Gastrocnemius medialis (tissue), 4 donors: ENCODE results near the gene PSMD7. TPM values are rescaled to one million over a fixed set of nuclear protein-coding genes. Genes with fewer than 3 reads are reported as not detected.

Experiments used
- ATAC-seq, 2 donors: fragments of 150-250 bp; one replicate each; pipeline ENCODE4 v1.9.1; 2016
- DNase-seq, 2 donors: peaks; one replicate each; pipeline ENCODE4 v3.0.0-alpha.2; 2019
- H3K27ac ChIP-seq, 4 donors: fragments of 200-600 bp; sonication (generic); 1 replicate in 1 of 4; 2 replicates in 3 of 4; pipeline ENCODE4 v1.5.1; 2016 to 2018; ENCODE audit warnings: mild to moderate bottlenecking in 2 of 4, moderate library complexity in 1 of 4
- H3K27me3 ChIP-seq, 3 donors: fragments of 200-600 bp; sonication (generic) in 2 of 3; 1 replicate in 1 of 3; 2 replicates in 2 of 3; pipeline versions ENCODE4 v1.5.1 to v1.6.0; 2016 to 2019; ENCODE audit warnings: mild to moderate bottlenecking in 1 of 3, moderate library complexity in 1 of 3
- H3K36me3 ChIP-seq, 2 donors: fragments of 200-600 bp; sonication (generic) in 1 of 2; one replicate each; pipeline ENCODE4 v1.5.1; 2017 to 2018
- H3K4me1 ChIP-seq, 2 donors: fragments of 200-600 bp; sonication (generic) in 1 of 2; one replicate each; pipeline ENCODE4 v1.5.1; 2016 to 2017; ENCODE audit warnings: mild to moderate bottlenecking in 2 of 2
- H3K4me3 ChIP-seq, 4 donors: fragments of 200-600 bp; sonication (generic) in 3 of 4; 1 replicate in 1 of 4; 2 replicates in 3 of 4; pipeline ENCODE4 v1.5.1; 2016 to 2019; ENCODE audit warnings: mild to moderate bottlenecking in 2 of 4
- H3K9me3 ChIP-seq, 3 donors: fragments of 200-600 bp; sonication (generic) in 2 of 3; 1 replicate in 1 of 3; 2 replicates in 2 of 3; pipeline ENCODE4 v1.5.1; 2016 to 2019
- POLR2A ChIP-seq, 2 donors: fragments of 450-650 bp; IDR thresholded peaks; one replicate each; pipeline ENCODE4 v1.6.1; 2017; ENCODE audit warnings: antibody characterized with exemption in 2 of 2, mild to moderate bottlenecking in 2 of 2, moderate library complexity in 2 of 2
- in situ Hi-C, 4 donors: fragments of 200-750 bp; cut with MboI; loops; one replicate each; pipeline versions ENCODE4 v1.15.0 to v1.8.0; 2017; ENCODE audit warnings: low sequenced_read_pairs in 4 of 4
- intact Hi-C: fragments of 100-400 bp; cut with DNase I; formaldehyde crosslinking; loops from one replicate; pipeline ENCODE4 v1.15.1; 2023; ENCODE audit warnings: low total_unique reads
- total RNA-seq, 4 donors: library from RNA; depleted of rRNA; stranded (reverse); fragments of >200 nt; gene quantifications; one replicate each; pipeline versions ENCODE4 v1.1.0 to v1.2.3, GENCODE V29; 2016
- TF ChIP-seq, protein P1 (sequence below), 5 experiments: fragments of 450-650 bp in 3 of 5; fragments of 200-600 bp in 2 of 5; sonication (generic) in 2 of 5; IDR thresholded peaks in 4 of 5; conservative IDR thresholded peaks in 1 of 5; 1 replicate in 4 of 5; 2 replicates in 1 of 5; pipeline ENCODE4 v1.5.1; 2016 to 2019; ENCODE audit warnings: antibody characterized with exemption in 5 of 5, mild to moderate bottlenecking in 3 of 5, moderate library complexity in 3 of 5

PSMD7 gene
- total RNA-seq, 4 donors from 2014 or later = 190 to 267 (median 224) TPM

DNA sequence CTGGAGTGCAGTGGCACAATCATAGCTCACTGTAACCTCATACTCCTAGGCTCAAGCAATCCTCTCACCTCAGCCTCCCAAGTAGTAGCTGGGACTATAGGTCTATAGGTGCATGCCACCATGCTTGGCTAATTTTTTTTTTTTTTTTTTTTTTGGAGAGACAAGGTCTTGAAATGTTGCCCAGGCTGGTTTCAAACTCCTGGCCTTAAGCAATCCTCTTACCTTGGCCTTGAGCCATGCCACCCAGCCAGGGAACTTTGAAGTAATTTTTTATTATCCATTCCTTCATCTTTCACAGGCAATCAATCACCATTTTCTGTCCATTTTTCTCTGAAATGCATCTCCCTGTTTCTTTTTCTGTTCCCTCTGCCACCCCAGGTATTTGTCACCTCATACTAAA lies 6.3 kb upstream of the PSMD7 start:
- H3K27ac ChIP-seq = no peak overlapping the region
- H3K36me3 ChIP-seq = no peaks in the 10 kb centered on the region
- TF ChIP-seq, protein P1, sequence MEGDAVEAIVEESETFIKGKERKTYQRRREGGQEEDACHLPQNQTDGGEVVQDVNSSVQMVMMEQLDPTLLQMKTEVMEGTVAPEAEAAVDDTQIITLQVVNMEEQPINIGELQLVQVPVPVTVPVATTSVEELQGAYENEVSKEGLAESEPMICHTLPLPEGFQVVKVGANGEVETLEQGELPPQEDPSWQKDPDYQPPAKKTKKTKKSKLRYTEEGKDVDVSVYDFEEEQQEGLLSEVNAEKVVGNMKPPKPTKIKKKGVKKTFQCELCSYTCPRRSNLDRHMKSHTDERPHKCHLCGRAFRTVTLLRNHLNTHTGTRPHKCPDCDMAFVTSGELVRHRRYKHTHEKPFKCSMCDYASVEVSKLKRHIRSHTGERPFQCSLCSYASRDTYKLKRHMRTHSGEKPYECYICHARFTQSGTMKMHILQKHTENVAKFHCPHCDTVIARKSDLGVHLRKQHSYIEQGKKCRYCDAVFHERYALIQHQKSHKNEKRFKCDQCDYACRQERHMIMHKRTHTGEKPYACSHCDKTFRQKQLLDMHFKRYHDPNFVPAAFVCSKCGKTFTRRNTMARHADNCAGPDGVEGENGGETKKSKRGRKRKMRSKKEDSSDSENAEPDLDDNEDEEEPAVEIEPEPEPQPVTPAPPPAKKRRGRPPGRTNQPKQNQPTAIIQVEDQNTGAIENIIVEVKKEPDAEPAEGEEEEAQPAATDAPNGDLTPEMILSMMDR (IDR thresholded peaks at IDR 0.05 in 4 of 5, conservative IDR thresholded peaks at IDR 0.05 in 1 of 5) = no peak
- no peak for TF ChIP-seq POLR2A (IDR thresholded peaks at IDR 0.05)
- no peak for DNase-seq
- H3K27me3 ChIP-seq = no peaks in the 10 kb centered on the region
- no peaks in the 10 kb centered on the region for H3K9me3 ChIP-seq
- H3K4me3 ChIP-seq = no peak overlapping the region
- in situ Hi-C loops = loop anchor here in 1 of 4 donors (10.0 kb wide), 1 partner anchor 84 kb away; the partner anchor contains the start of gene NPIPB15
- H3K4me1 ChIP-seq = peaks cover 0 to 4% of the 10 kb centered on the region in 2 donors
- intact Hi-C loops = no loop called here
- no peak for ATAC-seq

DNA sequence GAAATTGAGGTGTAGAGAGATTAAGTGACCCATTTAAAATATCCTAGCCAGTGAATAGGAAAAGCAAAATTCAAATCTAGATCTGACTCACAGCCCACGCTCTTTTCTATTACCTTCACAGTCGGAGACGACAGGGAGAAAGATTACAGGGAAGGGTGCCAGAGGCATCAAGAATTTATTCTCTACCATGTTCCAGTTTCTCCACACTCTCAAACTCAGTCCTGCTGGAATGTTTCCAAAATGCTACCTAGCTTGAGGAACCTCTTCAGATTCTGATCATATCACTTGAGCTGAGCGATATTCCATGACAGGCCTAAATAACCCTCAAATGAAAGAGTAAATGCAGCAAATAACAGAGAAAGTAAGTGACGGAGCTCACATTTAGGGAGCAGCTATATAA lies 5.4 kb upstream of the PSMD7 start:
- H3K27ac ChIP-seq = no peak overlapping the region
- in situ Hi-C loops (loop anchor here in 1 of 4 donors (10.0 kb wide), 1 partner anchor 84 kb away; the partner anchor contains the start of gene NPIPB15), intact Hi-C loops (no loop called here)
- no peak overlapping the region for H3K4me3 ChIP-seq
- ATAC-seq (no peak), DNase-seq (no peak)
- TF ChIP-seq, protein P1 (IDR thresholded peaks at IDR 0.05 in 4 of 5, conservative IDR thresholded peaks at IDR 0.05 in 1 of 5) = no peak
- no peak for TF ChIP-seq POLR2A (IDR thresholded peaks at IDR 0.05)
- H3K27me3 ChIP-seq = no peaks in the 10 kb centered on the region
- H3K4me1 ChIP-seq = peaks cover 0 to 11% of the 10 kb centered on the region in 2 donors
- H3K9me3 ChIP-seq = no peaks in the 10 kb centered on the region
- H3K36me3 ChIP-seq = no peaks in the 10 kb centered on the region

DNA sequence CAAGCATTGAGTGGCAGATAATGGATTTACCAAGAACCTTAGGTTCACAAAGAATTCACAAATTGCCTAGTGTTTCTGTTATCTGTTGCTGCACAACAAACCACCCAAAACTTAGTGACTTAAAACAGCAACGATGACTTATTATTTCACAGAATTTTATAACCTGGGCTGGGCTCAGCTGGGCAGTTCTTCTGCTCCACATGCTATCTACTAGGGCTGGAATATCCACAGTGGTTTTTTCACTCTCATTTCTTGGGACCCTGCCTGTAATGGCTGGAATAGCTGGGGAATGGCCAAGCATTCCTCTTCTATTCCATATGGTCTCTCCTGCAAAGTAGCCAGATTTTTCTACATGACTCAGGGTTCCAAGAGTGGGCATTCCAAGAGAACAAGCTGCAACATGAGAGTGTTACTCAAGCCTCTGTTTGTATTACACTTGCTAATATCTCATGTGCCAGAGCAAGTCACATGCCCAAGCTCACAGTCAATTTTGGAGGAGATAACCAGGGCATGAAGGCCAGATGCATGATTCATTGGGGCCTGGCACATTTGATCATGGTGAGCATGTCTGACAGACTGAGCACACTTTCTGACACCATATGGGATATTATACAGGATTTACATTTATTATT lies 4.9 kb upstream of the PSMD7 start:
- Histone ChIP-seq H3K27me3 (no peaks in the 10 kb centered on the region), H3K4me3 (no peak overlapping the region), H3K9me3 (no peaks in the 10 kb centered on the region), H3K4me1 (peaks cover 0 to 11% of the 10 kb centered on the region in 2 donors), H3K27ac (no peak overlapping the region), H3K36me3 (no peaks in the 10 kb centered on the region)
- no peak for TF ChIP-seq POLR2A (IDR thresholded peaks at IDR 0.05)
- TF ChIP-seq, protein P1 (IDR thresholded peaks at IDR 0.05 in 4 of 5, conservative IDR thresholded peaks at IDR 0.05 in 1 of 5) = no peak
- no peak for DNase-seq
- in situ Hi-C loops = loop anchor here in 1 of 4 donors (10.0 kb wide), 1 partner anchor 83 kb away; the partner anchor contains the start of gene NPIPB15
- ATAC-seq = peak in 1 of 2 donors; percentile 28
- intact Hi-C loops = no loop called here

DNA sequence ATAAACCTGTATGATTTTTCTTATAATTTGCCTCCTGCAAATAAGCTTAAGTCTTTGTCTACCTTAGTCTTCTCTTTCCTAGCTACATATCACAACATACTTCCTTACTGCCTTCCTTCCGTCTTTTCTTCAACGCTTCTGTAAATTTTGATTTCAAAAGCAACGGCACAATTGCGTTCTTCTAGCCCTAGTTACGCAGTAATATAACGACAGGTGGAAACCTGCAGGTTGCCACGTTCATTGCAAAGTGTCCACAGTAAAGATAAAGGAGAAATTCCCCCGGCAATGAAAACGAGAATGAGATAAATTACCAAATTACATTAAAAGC lies 546 bp upstream of the PSMD7 start:
- DNase-seq = no peak
- in situ Hi-C loops = loop anchor here in 1 of 4 donors (10.0 kb wide), 1 partner anchor 79 kb away; the partner anchor contains the start of gene NPIPB15

More for the DNA sequence above, 546 bp upstream of the PSMD7 start:
- ATAC-seq = peak; percentile 4 to 15
- peak overlapping the region; percentile 94 to 98 (median 95) for H3K27ac ChIP-seq
- H3K4me1 ChIP-seq = peaks cover 15 to 41% of the 10 kb centered on the region in 2 donors
- no peak for TF ChIP-seq POLR2A (IDR thresholded peaks at IDR 0.05)
- TF ChIP-seq, protein P1 (IDR thresholded peaks at IDR 0.05 in 4 of 5, conservative IDR thresholded peaks at IDR 0.05 in 1 of 5) = no peak
- peak overlapping the region; percentile 76 to 96 (median 91) for H3K4me3 ChIP-seq
- peaks cover 0 to 27% of the 10 kb centered on the region in 2 donors for H3K36me3 ChIP-seq
- H3K27me3 ChIP-seq = no peaks in the 10 kb centered on the region
- intact Hi-C loops = loop anchor here (2.0 to 5.0 kb wide), 3 partner anchors 73 to 701 kb away; partner anchors contain the start of genes GLG1 and ZNRF1
- H3K9me3 ChIP-seq = no peaks in the 10 kb centered on the region
